ENCODE results near the gene DOHH. TPM values are rescaled to one million over a fixed set of nuclear protein-coding genes. Genes with fewer than 3 reads are reported as not detected.
"Not testable (repeated sequence)": the region's sequence is repeated elsewhere in the genome, so short reads cannot be mapped to it uniquely, and the experiment has no call there.

DOHH gene
- total RNA-seq, 1 donor, result 9.2 TPM

DNA sequence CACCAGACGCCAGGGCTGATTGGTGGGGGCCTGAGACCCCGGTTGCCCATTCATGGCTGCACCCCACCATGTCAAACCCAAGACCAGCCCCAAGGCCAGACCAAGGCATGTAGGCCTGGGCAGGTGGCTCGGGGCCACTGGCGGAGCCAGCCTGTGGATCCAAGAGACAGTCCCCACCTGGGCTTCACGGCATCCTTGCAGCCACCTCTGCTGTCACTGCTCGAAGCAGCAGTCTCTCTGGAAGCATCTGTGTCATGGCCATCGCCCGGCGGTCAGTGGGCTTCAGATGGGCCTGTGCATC, 34.7 kb upstream of the DOHH start:
- DNase-seq (ENCODE audit: low read depth in 2 of 3, low spot score in 2 of 3), result no peak

DNA sequence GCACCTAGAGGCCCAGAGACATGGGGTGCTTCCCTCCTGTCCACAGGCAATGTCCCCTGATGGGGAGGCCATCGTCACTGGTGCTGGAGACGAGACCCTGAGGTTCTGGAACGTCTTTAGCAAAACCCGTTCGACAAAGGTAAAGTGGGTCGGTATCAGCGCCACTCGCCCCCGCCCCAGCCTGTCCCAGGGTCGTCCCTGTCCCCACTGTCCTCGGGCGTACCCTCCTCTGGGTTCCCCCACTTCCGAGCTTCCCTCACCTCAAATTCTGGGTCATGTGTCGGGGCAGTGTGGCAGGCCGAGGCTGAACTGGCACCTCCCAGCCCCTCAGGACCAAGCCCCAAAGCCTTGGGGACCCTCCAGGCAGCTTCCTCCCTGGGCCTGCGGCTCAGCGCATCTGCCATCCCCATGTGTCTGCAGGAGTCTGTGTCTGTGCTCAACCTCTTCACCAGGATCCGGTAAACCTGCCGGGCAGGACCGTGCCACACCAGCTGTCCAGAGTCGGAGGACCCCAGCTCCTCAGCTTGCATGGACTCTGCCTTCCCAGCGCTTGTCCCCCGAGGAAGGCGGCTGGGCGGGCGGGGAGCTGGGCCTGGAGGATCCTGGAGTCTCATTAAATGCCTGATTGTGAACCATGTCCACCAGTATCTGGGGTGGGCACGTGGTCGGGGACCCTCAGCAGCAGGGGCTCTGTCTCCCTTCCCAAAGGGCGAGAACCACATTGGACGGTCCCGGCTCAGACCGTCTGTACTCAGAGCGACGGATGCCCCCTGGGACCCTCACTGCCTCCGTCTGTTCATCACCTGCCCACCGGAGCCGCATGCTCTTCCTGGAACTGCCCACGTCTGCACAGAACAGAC, 34.1 kb upstream of the DOHH start:
- DNase-seq (ENCODE audit: low read depth in 2 of 3, low spot score in 2 of 3), result no peak

DNA sequence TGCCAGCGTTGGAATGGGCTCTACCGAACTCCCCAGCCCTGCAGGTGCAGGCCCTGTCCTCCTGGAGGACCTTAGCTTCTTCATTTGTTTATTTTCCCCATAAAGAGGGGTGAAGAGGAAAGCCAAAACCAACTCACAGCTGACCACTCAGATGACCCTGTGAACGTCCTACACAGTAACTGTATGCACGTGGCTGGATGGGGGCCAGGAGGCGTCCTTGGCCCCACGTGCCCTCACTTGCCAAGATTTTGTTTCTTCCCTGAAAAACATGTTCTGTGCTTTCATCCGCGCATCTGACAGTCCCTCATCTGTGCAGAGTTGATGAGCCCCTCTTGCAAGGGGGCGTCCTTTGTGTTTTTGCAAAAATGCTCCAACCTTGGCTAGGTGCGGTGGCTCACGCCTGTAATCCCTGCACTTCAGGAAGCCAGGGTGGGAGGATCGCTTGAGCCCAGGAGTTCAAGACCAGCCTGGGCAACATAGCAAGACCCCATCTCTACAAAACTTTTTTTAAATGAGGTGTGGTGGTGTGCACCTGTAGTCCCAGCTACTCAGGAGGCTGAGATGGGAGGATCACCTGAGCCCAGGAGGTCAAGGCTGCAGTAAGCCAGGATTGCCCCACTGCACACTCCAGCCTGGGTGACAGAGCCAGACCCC, 33.2 kb upstream of the DOHH start:
- DNase-seq (ENCODE audit: low read depth in 2 of 3, low spot score in 2 of 3), result no peak

DNA sequence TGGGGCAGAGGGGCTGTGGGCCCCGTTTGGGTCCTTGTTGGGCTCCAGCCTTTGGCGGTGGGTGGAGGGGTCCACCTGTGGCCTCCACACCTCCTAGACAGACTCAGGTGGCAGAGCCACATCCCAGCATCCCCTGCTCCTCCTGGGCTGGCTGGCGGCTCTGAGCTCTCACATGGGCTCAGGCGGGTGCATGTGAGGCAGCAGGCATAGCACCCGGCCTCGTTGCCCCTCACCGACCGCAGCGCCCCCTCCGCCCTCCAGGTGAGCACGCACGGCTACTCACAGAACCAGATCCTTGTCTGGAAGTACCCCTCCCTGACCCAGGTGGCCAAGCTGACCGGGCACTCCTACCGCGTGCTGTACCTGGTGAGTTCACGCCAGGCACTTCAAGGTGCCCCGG, 32.6 kb upstream of the DOHH start:
- no peak for DNase-seq (ENCODE audit: low read depth in 2 of 3, low spot score in 2 of 3)

DNA sequence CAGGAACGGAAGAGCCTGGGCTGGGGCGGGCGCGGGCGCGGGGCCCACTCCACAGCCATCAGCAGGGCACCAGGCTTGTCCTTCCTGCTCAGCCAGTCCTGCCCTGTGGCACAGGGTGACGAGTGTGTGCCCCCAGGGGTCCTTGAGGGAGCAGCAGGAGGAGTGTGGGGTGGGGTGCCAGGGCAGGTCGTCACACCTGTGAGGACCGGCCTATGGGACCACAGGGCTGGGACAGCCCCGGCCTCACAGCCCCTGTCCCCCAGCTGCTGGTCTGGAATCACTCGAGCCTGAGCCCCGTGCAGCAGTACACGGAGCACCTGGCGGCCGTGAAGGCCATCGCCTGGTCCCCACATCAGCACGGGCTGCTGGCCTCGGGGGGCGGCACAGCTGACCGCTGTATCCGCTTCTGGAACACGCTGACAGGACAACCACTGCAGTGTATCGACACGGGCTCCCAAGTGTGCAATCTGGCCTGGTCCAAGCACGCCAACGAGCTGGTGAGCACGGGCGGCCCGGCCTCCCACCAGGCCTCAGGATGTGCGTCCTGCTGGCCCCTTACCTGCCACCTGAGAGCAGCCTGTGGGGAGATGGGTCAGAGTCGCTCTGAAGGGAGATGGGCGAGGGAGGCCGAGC, 31.8 kb upstream of the DOHH start:
- DNase-seq (ENCODE audit: low read depth in 2 of 3, low spot score in 2 of 3), result no peak

DNA sequence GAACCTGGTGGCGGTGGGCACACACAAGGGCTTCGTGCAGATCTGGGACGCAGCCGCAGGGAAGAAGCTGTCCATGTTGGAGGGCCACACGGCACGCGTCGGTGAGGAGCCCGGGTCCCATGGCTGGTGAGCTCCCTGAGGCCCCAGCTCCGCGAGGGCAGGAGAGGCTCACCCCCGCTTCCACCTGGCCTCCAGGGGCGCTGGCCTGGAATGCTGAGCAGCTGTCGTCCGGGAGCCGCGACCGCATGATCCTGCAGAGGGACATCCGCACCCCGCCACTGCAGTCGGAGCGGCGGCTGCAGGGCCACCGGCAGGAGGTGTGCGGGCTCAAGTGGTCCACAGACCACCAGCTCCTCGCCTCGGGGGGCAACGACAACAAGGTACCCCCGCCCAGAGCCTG, 31.2 kb upstream of the DOHH start:
- DNase-seq (ENCODE audit: low read depth in 2 of 3, low spot score in 2 of 3), result no peak

DNA sequence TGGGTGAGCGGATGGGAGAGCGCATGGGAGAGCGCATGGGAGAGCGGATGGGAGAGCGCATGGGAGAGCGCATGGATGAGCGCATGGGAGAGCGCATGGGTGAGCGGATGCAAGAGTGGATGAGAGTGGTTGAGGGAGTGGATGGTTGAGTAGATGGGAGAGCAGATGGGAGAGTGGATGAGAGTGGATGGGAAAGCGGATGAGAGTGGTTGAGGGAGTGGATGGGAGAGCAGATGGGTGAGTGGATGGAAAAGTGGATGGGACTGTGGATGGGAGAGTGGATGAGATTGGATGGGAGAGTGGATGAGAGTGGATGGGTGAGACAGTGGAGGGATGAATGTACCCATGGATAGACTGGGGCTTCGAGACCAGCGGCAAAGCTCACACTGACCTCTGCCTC, 29.9 kb upstream of the DOHH start:
- no peak for DNase-seq (ENCODE audit: low read depth in 2 of 3, low spot score in 2 of 3)

DNA sequence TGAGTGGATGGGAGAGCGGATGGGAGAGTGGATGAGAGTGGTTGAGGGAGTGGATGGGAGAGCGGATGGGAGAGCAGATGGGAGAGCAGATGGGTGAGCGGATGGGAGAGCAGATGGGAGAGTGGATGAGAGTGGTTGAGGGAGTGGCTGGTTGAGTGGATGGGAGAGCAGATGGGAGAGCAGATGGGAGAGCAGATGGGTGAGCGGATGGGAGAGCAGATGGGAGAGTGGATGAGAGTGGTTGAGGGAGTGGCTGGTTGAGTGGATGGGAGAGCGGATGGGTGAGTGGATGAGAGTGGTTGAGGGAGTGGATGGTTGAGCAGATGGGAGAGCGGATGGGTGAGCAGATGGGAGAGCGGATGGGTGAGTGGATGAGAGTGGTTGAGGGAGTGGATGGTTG, 28.8 kb upstream of the DOHH start:
- DNase-seq (ENCODE audit: low read depth in 2 of 3, low spot score in 2 of 3), result not testable (repeated sequence)

DNA sequence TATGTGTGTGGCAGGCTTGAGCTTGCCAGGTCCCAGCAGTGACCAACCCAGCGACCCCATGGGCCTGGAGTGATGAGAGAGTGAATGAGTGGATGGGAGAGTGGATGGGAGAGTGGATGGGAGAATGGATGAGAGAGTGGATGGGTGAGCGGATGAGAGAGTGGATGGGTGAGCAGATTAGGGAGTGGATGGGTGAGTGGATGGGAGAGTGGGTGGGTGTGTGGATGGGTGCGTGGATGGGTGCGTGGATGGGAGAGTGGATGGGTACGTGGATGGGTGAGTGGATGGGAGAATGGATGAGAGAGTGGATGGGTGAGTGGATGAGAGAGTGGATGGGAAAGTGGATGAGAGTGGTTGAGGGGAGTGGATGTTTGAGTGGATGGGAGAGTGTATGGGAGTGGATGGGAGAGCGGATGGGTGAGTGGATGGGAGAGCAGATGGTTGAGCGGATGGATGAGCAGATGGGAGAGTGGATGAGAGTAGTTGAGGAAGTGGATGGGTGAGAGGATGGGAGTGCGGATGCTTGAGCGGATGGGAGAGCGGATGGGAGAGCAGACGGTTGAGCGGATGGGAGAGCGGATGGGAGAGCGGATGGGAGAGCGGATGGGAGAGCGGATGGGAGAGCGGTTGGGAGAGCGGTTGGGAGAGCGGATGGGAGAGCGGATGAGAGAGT, 28.2 kb upstream of the DOHH start:
- DNase-seq (ENCODE audit: low read depth in 2 of 3, low spot score in 2 of 3), result no peak

DNA sequence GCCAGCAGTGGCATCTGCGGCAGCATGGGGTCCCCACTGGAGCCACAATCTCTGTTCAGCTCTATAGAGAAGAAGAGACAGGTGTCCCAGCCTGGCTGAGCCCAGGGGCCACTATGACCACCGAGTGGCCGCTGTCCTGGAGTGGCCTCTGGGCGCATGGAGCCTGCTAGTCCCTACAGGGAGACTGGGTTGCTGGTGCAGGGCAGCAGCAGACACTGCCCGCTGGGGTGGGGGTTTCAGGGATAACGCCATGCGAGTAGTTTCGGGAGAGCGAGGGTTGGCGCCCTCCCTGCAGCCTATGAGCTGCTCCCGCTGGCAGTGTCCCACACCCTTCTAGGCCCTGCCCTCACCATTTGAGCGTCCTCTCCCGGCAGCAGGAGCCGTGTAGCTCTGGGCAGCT, 27.6 kb upstream of the DOHH start:
- no peak for DNase-seq (ENCODE audit: low read depth in 2 of 3, low spot score in 2 of 3)

DNA sequence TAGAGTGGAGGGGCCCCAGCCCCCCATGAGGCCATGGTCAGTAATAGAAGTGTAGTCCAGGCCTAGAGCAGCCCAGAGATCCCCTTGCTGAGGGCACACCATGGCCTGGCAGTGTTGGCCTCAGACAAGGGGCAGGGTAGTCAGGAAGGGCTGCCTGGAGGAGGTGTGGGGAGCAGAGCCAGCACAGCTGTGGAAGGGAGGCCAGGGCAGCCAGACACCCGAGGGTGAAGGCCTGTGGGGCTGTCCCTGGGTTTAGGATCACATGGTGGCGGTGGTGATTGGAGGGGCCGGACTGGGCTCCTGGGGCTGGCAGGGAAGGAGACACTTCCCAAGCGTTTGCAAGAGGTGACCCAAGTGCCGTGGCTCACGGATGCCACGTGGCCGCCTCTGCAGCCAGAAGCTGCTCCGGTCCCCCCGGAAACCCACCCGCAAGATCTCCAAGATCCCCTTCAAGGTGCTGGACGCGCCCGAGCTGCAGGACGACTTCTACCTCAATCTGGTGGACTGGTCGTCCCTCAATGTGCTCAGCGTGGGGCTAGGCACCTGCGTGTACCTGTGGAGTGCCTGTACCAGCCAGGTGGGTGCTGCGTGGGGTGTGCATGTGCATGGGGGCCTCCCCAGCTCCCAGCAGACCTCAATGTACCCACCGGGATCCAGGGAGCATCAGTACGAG, 26.9 kb upstream of the DOHH start:
- no peak for DNase-seq (ENCODE audit: low read depth in 2 of 3, low spot score in 2 of 3)

DNA sequence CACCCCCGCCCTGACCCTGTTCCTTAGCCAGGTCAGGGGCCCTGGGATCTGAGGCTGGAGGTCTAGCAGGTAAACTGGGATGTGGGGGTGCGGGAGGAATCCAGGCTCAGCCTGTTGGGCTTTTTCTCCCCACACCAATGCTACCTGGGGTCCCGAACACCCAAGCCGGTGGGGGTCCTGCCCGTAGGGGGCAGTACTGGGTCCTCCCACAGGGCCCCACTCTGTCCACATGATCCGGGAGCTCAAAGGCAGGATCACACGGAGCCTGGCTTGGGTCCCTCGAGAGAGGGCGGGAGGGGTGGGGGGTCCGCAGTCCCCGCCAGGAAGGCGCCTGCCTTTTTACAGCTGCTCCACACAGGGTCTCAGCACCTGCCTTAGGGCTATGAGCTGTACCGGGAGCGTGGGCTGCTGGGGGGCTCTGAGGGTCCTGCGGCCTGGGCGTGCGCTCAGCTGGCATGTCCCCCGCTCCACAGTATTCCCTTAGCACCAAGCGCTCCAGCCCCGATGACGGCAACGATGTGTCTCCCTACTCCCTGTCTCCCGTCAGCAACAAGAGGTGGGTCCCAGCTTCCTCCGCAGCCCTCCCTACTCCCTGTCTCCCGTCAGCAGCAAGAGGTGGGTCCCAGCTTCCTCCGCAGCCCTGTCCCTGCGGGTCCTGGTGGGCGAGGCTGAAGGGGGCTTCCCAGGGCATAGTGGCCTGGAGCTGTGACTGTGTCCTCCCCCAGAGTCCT, 26.2 kb upstream of the DOHH start:
- DNase-seq (ENCODE audit: low read depth in 2 of 3, low spot score in 2 of 3), result no peak

DNA sequence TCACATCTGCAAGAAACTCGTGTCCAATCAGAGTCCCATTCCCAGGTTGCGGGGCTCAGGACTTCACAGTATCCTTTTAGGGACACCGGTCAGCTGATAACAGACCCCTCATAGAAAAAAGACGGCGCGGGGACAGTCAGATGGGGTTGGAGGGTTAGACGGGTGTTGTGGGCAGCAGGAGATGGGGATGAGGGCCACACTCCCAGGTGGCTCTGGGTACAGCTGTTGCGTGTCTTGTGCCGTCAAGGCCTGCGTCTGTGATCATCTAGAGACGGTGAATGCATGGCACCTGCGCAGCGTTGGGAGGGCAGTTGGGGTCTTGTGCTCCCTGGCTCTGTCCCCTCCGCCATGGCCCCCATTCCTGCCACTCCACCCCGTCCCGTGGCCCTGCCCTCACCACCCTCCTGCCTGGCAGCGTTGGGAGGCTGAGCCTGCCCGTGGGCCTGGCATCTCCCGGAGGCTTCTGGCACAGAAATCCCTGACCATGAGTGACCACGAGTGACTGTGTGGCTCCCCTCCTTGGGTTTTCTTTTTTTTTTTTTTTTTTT, 24.5 kb upstream of the DOHH start:
- no peak for DNase-seq (ENCODE audit: low read depth in 2 of 3, low spot score in 2 of 3)

DNA sequence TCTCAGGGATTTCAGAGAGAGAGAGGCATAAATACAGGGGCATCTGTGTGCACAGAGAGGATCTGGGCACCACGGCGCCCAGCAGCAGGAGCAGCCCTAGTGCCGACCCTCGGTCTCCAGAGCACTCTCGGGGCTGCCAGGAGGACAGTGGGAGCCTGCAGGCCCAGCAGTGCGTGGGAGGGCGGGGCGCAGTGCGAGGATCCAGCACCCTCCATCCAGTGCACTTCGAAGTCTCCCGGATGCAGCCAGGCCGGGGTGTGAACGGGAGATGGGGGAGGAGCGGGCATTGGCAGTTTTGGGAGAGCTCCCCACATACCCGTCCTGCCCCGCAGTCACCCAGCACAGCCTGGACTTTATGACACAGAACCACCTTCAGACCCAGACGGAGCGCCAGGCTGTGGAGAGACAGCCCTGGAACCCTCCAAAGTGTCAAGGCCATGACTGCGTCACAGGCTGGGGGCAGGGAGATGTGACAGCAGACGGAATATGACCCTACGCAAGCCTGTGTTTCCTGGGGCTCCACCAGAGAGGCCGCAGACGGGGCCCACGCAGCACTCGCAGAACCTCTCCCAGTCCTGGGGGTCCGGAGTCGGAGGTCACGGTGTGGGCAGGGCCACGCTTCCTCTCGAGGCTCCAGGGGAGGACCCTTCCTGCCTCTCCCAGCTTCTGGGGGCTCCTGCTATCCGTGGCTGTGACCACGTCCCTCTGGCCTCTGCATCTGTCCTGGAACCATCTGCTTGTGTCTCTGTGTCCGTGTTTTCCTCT, 23.8 kb upstream of the DOHH start:
- DNase-seq (ENCODE audit: low read depth in 2 of 3, low spot score in 2 of 3), result no peak

DNA sequence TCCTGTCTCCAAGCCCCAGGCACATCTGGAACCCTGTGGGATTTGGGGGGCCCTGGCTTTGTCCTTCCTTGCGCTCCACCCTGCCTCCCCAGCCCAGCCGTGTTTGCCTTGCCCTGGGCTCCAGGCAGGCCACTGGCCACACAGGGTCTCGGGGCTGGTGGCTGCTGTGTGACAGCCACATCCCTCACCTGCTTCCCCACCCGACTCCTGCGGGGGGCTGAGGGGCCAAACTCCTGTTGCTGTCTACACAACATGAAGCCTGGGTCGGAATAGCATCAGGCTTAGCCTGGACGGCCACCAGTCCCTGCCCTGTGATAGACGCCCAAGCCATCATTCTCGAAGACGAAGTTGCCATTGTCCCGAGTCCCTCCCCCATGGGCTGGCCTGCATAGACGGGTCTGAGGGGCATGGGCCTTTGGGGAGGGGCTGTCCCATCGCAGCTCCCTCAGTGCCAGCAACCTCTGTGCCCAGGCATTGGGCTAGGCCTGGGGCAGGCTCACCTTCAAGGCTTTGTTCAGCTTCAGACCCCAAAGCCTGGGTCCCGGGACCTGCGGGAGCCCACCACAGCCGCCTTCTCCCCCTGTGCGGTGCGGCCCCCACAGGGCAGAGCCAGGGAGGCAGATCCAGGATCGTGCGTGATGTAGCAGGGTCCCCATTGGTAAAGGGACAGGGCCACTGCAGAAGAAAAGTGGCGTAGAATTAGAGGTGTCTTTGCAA, 23.0 kb upstream of the DOHH start:
- DNase-seq (ENCODE audit: low read depth in 2 of 3, low spot score in 2 of 3), result no peak

DNA sequence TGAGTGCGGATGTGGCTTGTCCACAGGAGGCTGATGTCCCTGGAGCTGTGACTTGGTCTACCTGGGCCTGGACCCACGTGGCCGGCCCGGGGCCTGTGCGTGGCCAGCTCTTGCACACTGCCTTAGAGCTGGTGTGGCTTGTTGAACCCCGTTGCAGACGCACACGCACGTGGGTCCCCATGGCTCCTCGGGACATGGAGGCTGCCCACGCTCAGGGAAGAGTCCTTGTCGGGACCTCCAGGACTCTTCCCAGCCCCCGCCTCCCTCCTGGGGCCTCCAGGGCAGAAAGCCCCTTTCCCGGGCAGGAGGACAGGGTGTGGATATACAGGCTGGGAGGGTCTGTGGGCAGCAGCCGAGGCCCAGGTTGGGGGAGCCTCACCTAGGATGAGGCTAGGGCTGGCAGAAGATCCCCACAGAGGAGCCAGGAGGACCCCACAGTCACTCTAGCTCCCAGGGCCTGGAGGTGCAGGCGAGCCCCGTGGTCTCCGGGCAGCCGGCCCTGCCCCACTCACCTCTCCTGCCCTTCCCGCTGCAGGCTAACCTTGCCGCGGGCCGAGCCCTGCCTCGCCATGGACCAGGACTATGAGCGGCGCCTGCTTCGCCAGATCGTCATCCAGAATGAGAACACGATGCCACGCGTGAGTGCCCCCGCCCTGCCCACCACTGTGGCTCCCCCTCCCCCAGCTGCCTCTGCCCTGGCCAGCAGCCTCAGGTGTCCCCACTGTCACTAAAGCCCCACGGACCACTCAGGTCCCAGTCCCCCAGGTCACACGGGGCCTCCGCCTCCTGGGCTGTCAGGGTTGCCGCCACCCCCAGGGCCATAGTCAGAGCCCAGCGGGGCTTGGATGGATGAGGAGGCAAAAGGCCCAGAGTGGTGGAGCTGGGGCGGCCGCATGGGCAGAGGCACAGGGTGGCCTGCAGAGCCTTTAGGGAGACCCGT, 22.2 kb upstream of the DOHH start:
- DNase-seq (ENCODE audit: low read depth in 2 of 3, low spot score in 2 of 3), result no peak

DNA sequence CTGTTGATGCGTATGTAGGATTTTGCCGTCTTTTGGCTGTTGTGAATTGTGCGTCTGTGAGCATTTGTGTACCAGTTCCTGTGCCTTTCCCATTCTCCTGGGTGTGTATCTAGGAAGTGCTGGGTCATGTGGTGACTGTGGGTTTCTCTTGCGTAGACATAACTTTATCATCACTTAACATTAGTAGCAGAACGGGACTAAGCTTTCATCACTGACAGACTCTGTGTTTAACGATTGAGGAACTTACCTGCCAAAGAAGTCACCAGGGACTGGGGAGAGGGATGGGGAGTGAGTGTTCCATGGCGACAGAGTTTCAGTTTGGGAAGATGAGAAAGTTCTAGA, 20.6 kb upstream of the DOHH start:
- no peak for DNase-seq (ENCODE audit: low read depth in 2 of 3, low spot score in 2 of 3)

Data from hematopoietic multipotent progenitor cell (in vitro differentiated cells).